ENCODE data around the gene AP2A1. TPM values are rescaled to one million over a fixed set of nuclear protein-coding genes. Genes with fewer than 3 reads are reported as not detected.

The AP2A1 gene
- total and polyA plus RNA-seq, 9 of the 15 experiments (the other 6 are each of a cell fraction or from before 2014, with no cell fraction given) = 0.55 to 150 (median 31.9) TPM

- TF ChIP-seq REST (IDR thresholded peaks at IDR 0.05; ENCODE audit: borderline replicate concordance) (peak; percentile 27; the same call in 1 of the 2 replicates), REST (CRISPR knock-in tag; IDR thresholded peaks at IDR 0.05; ENCODE audit: low read depth) (no peak), PCBP1 (IDR thresholded peaks at IDR 0.05; ENCODE audit: low read depth, low read length, poor library complexity, severe bottlenecking) (no peak), JUNB (CRISPR knock-in tag; conservative IDR thresholded peaks at IDR 0.05) (0 out of 2 replicates have a peak, but pooled peaks have one; percentile 23), MEF2D (tag; conservative IDR thresholded peaks at IDR 0.05; ENCODE audit: low read depth) (0 out of 2 replicates have a peak, but pooled peaks have one; percentile 24), ATF3 (IDR thresholded peaks at IDR 0.05) (peak; percentile 91), ATF3 (CRISPR knock-in tag; conservative IDR thresholded peaks at IDR 0.05) (no peak), SRF (CRISPR knock-in tag; IDR thresholded peaks at IDR 0.05) (0 out of 4 replicates have a peak, but pooled peaks of 1 of the 2 experiments have one; percentile 32), ZNF12 (CRISPR knock-in tag; IDR thresholded peaks at IDR 0.05) (no peak), MLLT1 (IDR thresholded peaks at IDR 0.05) (peak in 1 of 2 experiments; percentile 78; a peak in 1 of 4 replicates), KLF16 (IDR thresholded peaks at IDR 0.05) (no peak), DPF2 (IDR thresholded peaks at IDR 0.05) (peak; percentile 86), ZNF780A (CRISPR knock-in tag; IDR thresholded peaks at IDR 0.05) (no peak), TRIM24 (IDR thresholded peaks at IDR 0.05) (peak in 1 of 2 experiments; percentile 12; a peak in 1 of 4 replicates), RCOR1 (IDR thresholded peaks at IDR 0.05; ENCODE audit: borderline replicate concordance in 1 of 2, low read depth in 2 of 2, low read length in 2 of 2) (peak in 1 of 2 experiments; percentile 30; a peak in 1 of 4 replicates), SMARCA4 (IDR thresholded peaks at IDR 0.05) (peak; percentile 85), MTF1 (CRISPR knock-in tag; IDR thresholded peaks at IDR 0.05; ENCODE audit: borderline replicate concordance) (no peak)
Observed at GRCh38 chr19:49847731-49848696, 81.2 kb downstream of the AP2A1 start (continued).
